GM21786 (cell line): Measurements from ENCODE around the gene CDC6.

Experiments used
- ATAC-seq: cut with Tn5 transposase; IDR thresholded peaks from one replicate; pipeline ENCODE4 v1.9.1; 2021; ENCODE audit not compliant: unreplicated experiment

CDC6 gene

GRCh38 chr17:40350689-40351358, 63.1 kb downstream of the CDC6 start:
- ATAC-seq: no peak

- ATAC-seq: no peak
Measured at GRCh38 chr17:40351359-40352236, 63.9 kb downstream of the CDC6 start.

- ATAC-seq: no peak
Measured at GRCh38 chr17:40352237-40352778, 64.6 kb downstream of the CDC6 start.

- ATAC-seq: no peak
Measured at GRCh38 chr17:40352779-40353394, 65.2 kb downstream of the CDC6 start.
